ENCODE measurements around the gene FADS3.

DNA sequence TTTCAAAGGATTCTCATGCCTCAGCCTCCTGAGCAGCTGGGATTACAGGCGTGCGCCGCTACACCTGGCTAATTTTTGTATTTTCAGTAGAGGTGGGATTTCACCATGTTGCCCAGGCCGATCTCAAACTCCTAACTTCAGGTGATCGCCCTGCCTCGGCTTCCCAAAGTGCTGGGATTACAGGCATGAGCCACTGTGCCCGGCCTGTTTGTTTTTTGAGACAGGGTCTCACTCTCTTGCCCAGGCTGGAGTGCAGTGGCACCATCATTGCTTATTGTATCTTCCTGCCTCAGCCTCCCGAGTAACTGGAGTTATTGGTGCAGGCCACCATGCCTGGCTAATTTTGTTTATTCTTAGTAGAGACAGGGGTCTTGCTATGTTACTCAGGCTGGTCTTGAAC lies 55.2 kb downstream of the FADS3 start:
- TF ChIP-seq, protein P1, sequence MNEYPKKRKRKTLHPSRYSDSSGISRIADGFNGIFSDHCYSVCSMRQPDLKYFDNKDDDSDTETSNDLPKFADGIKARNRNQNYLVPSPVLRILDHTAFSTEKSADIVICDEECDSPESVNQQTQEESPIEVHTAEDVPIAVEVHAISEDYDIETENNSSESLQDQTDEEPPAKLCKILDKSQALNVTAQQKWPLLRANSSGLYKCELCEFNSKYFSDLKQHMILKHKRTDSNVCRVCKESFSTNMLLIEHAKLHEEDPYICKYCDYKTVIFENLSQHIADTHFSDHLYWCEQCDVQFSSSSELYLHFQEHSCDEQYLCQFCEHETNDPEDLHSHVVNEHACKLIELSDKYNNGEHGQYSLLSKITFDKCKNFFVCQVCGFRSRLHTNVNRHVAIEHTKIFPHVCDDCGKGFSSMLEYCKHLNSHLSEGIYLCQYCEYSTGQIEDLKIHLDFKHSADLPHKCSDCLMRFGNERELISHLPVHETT (CRISPR knock-in tag; conservative IDR thresholded peaks at IDR 0.05): no peak
- TF ChIP-seq TCF7L2 (IDR thresholded peaks at IDR 0.05; ENCODE audit: low read depth, low read length): no peak
- TF ChIP-seq, protein P2, sequence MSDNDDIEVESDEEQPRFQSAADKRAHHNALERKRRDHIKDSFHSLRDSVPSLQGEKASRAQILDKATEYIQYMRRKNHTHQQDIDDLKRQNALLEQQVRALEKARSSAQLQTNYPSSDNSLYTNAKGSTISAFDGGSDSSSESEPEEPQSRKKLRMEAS (IDR thresholded peaks at IDR 0.05): no peak
- TF ChIP-seq, protein P3, sequence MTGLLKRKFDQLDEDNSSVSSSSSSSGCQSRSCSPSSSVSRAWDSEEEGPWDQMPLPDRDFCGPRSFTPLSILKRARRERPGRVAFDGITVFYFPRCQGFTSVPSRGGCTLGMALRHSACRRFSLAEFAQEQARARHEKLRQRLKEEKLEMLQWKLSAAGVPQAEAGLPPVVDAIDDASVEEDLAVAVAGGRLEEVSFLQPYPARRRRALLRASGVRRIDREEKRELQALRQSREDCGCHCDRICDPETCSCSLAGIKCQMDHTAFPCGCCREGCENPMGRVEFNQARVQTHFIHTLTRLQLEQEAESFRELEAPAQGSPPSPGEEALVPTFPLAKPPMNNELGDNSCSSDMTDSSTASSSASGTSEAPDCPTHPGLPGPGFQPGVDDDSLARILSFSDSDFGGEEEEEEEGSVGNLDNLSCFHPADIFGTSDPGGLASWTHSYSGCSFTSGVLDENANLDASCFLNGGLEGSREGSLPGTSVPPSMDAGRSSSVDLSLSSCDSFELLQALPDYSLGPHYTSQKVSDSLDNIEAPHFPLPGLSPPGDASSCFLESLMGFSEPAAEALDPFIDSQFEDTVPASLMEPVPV (CRISPR knock-in tag; IDR thresholded peaks at IDR 0.05): no peak
- TF ChIP-seq KLF6 (CRISPR knock-in tag; IDR thresholded peaks at IDR 0.05): no peak
- TF ChIP-seq SIX1 (CRISPR knock-in tag; IDR thresholded peaks at IDR 0.05; ENCODE audit: borderline replicate concordance): no peak
- no peak for TF ChIP-seq ZNF780A (CRISPR knock-in tag; IDR thresholded peaks at IDR 0.05)
- no peak for TF ChIP-seq NFE2 (CRISPR knock-in tag; IDR thresholded peaks at IDR 0.05)
- no peak for TF ChIP-seq HMG20A (CRISPR knock-in tag; IDR thresholded peaks at IDR 0.05; ENCODE audit: borderline replicate concordance)
- TF ChIP-seq, protein P4, sequence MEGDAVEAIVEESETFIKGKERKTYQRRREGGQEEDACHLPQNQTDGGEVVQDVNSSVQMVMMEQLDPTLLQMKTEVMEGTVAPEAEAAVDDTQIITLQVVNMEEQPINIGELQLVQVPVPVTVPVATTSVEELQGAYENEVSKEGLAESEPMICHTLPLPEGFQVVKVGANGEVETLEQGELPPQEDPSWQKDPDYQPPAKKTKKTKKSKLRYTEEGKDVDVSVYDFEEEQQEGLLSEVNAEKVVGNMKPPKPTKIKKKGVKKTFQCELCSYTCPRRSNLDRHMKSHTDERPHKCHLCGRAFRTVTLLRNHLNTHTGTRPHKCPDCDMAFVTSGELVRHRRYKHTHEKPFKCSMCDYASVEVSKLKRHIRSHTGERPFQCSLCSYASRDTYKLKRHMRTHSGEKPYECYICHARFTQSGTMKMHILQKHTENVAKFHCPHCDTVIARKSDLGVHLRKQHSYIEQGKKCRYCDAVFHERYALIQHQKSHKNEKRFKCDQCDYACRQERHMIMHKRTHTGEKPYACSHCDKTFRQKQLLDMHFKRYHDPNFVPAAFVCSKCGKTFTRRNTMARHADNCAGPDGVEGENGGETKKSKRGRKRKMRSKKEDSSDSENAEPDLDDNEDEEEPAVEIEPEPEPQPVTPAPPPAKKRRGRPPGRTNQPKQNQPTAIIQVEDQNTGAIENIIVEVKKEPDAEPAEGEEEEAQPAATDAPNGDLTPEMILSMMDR (CRISPR knock-in tag; IDR thresholded peaks at IDR 0.05): no peak
- no peak for TF ChIP-seq JUN (CRISPR knock-in tag; IDR thresholded peaks at IDR 0.05)
- no peak for TF ChIP-seq EZH2 (conservative IDR thresholded peaks at IDR 0.05; ENCODE audit: low read depth, low read length)
